Measurements from ENCODE around the gene HNRNPH1.

DNA sequence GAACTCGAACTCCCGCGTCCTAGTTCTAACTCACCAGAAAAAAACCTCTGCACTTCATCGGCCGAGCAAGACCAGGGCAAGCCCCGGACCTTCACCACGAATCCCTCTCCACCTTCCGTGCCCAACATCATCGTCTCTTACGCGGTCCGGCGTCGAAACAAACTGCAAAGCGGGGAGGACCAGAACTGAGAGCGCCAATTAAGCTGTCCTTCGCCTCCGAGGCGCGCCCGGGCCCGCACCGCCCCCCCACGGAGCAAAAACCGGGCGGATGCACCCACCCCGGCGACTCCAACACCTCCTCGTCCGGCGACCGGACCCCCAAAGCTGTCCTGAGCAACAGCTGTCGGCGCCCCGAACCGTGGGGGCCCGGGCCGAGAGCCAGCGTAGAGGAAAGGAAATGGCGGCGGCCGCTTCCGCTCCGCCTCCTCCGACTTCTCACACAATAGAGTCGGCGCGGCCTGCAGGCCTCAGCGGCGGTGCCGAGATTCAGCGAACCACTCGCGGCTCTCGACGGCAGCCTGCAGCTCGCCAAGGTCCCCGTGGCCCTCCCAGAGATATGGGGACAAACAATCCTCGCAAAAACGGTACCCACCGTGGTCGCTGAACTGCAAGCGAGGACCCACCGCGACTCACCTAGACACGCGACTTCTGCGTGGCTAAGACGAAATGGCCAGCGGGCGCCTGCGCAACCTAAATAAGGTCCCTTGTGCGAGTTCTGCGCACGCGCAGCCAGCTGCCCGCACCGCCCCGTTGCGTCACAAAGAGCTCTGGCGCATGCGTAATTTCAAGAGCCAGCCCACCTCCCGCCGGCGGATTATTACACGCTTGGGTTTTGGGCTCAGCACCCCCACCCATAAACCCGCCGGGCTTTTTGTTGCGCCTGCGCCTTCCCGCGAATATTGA, at the start of gene HNRNPH1:
- TF ChIP-seq, protein P1, sequence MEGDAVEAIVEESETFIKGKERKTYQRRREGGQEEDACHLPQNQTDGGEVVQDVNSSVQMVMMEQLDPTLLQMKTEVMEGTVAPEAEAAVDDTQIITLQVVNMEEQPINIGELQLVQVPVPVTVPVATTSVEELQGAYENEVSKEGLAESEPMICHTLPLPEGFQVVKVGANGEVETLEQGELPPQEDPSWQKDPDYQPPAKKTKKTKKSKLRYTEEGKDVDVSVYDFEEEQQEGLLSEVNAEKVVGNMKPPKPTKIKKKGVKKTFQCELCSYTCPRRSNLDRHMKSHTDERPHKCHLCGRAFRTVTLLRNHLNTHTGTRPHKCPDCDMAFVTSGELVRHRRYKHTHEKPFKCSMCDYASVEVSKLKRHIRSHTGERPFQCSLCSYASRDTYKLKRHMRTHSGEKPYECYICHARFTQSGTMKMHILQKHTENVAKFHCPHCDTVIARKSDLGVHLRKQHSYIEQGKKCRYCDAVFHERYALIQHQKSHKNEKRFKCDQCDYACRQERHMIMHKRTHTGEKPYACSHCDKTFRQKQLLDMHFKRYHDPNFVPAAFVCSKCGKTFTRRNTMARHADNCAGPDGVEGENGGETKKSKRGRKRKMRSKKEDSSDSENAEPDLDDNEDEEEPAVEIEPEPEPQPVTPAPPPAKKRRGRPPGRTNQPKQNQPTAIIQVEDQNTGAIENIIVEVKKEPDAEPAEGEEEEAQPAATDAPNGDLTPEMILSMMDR (conservative IDR thresholded peaks at IDR 0.05 in 1 of 2, IDR thresholded peaks at IDR 0.05 in 1 of 2; ENCODE audit: extremely low read depth in 1 of 2, insufficient read depth in 1 of 2, low read depth in 1 of 2, low read length in 2 of 2): no peak
- TF ChIP-seq EZH2 (IDR thresholded peaks at IDR 0.05; ENCODE audit: borderline replicate concordance, low read length): no peak
